HEK293 (cell line): Measurements from ENCODE around the gene BEND7.

Experiments used
- CTCF ChIA-PET: fragments of 350-600 bp; formaldehyde crosslinking; extraction: SDS; loops from one replicate; lab custom pipeline; 2021; ENCODE audit warnings: antibody characterized with exemption; lab: Yijun Ruan, JAX
- POLR2A ChIA-PET: fragments of 300-600 bp; formaldehyde crosslinking; extraction: SDS; loops from one replicate; lab custom pipeline; 2020; ENCODE audit warnings: antibody characterized with exemption, inconsistent platforms; lab: Yijun Ruan, JAX
- H3K27ac ChIP-seq: fragments of 200-500 bp; sonication (Bioruptor generic); 2 replicates; pipeline ENCODE4 v1.5.1; 2014; ENCODE audit warnings: low read depth, low read length, control low read depth, inconsistent platforms; ENCODE audit errors: extremely low read depth
- H3K36me3 ChIP-seq, 2 experiments: fragments of 200-500 bp in 1 of 2; sonication (Bioruptor generic) in 1 of 2; 1 replicate in 1 of 2; 2 replicates in 1 of 2; pipeline ENCODE4 v1.5.1; 2014 to 2017; ENCODE audit warnings: inconsistent platforms in 2 of 2, low read length in 2 of 2; ENCODE audit not compliant: control insufficient read depth in 2 of 2, insufficient read depth in 1 of 2
- H3K4me1 ChIP-seq: fragments of 200-500 bp; sonication (Bioruptor generic); 2 replicates; pipeline ENCODE4 v1.5.1; 2014; ENCODE audit warnings: mild to moderate bottlenecking, low read length, inconsistent platforms; ENCODE audit not compliant: control insufficient read depth, insufficient read depth
- H3K4me3 ChIP-seq: 2 replicates; pipeline ENCODE4 v1.5.1; 2011; ENCODE audit warnings: low read depth, mild to moderate bottlenecking, control low read depth, low read length, moderate library complexity
- H3K9me3 ChIP-seq: fragments of 200-500 bp; sonication (Bioruptor generic); 2 replicates; pipeline ENCODE4 v1.5.1; 2014; ENCODE audit warnings: low read depth, low read length, inconsistent platforms; ENCODE audit not compliant: control insufficient read depth, insufficient read depth
- EGR2 ChIP-seq: fragments of 450-650 bp; formaldehyde crosslinking; IDR thresholded peaks from 2 replicates; pipeline ENCODE4 v1.5.1; 2016; ENCODE audit warnings: low read depth, missing biosample characterization, missing genetic modification characterization
- HOXC10 ChIP-seq: sonication (generic); formaldehyde crosslinking; IDR thresholded peaks from 2 replicates; pipeline ENCODE4 v1.8.1; 2023; ENCODE audit warnings: mild to moderate bottlenecking, missing genetic modification reagents
- KLF1 ChIP-seq: fragments of 450-650 bp; formaldehyde crosslinking; IDR thresholded peaks from 2 replicates; pipeline ENCODE4 v1.5.1; 2016; ENCODE audit warnings: missing biosample characterization, missing genetic modification characterization
- KLF7 ChIP-seq: fragments of 450-650 bp; formaldehyde crosslinking; IDR thresholded peaks from 2 replicates; pipeline ENCODE4 v1.5.1; 2016; ENCODE audit warnings: missing biosample characterization, missing genetic modification characterization, borderline replicate concordance
- OVOL3 ChIP-seq: fragments of 450-650 bp; formaldehyde crosslinking; IDR thresholded peaks from 2 replicates; pipeline ENCODE4 v1.5.1; 2016; ENCODE audit warnings: missing biosample characterization, missing genetic modification characterization
- SALL2 ChIP-seq: fragments of 450-650 bp; formaldehyde crosslinking; IDR thresholded peaks from 2 replicates; pipeline ENCODE4 v1.5.0; 2017; ENCODE audit warnings: missing biosample characterization, mild to moderate bottlenecking, missing genetic modification characterization, borderline replicate concordance
- SCRT2 ChIP-seq: fragments of 450-650 bp; formaldehyde crosslinking; IDR thresholded peaks from 2 replicates; pipeline ENCODE4 v1.5.1; 2016; ENCODE audit warnings: missing biosample characterization, missing genetic modification characterization
- ZFHX2 ChIP-seq: fragments of 450-650 bp; formaldehyde crosslinking; conservative IDR thresholded peaks from 2 replicates; pipeline ENCODE4 v1.5.1; 2016; ENCODE audit warnings: missing biosample characterization, missing genetic modification characterization
- ZFP37 ChIP-seq: fragments of 450-650 bp; formaldehyde crosslinking; IDR thresholded peaks from 2 replicates; pipeline ENCODE4 v1.5.1; 2016; ENCODE audit warnings: missing biosample characterization, missing genetic modification characterization
- ZNF10 ChIP-seq: fragments of 450-650 bp; formaldehyde crosslinking; IDR thresholded peaks from 2 replicates; pipeline ENCODE4 v1.5.1; 2017; ENCODE audit warnings: missing biosample characterization, missing genetic modification characterization
- ZNF239 ChIP-seq: fragments of 450-650 bp; formaldehyde crosslinking; IDR thresholded peaks from 2 replicates; pipeline ENCODE4 v1.5.1; 2016; ENCODE audit warnings: missing biosample characterization, missing genetic modification characterization
- ZNF292 ChIP-seq: fragments of 450-650 bp; formaldehyde crosslinking; IDR thresholded peaks from 2 replicates; pipeline ENCODE4 v1.5.1; 2016; ENCODE audit warnings: low read depth, missing biosample characterization, missing genetic modification characterization, borderline replicate concordance
- ZNF501 ChIP-seq: fragments of 450-650 bp; formaldehyde crosslinking; IDR thresholded peaks from 2 replicates; pipeline ENCODE4 v1.5.1; 2016; ENCODE audit warnings: missing biosample characterization, missing genetic modification characterization
- ZNF621 ChIP-seq: fragments of 450-650 bp; formaldehyde crosslinking; IDR thresholded peaks from 2 replicates; pipeline ENCODE4 v1.5.1; 2017; ENCODE audit warnings: missing biosample characterization, missing genetic modification characterization
- ZNF645 ChIP-seq: fragments of 450-650 bp; formaldehyde crosslinking; IDR thresholded peaks from 2 replicates; pipeline ENCODE4; 2016; ENCODE audit warnings: missing biosample characterization, missing genetic modification characterization
- ZNF658 ChIP-seq: fragments of 450-650 bp; formaldehyde crosslinking; IDR thresholded peaks from 2 replicates; pipeline ENCODE4; 2016; ENCODE audit warnings: missing biosample characterization, missing genetic modification characterization
- ZNF670 ChIP-seq: fragments of 450-650 bp; formaldehyde crosslinking; IDR thresholded peaks from 2 replicates; pipeline ENCODE4 v1.5.1; 2016; ENCODE audit warnings: missing biosample characterization, missing genetic modification characterization, low read depth
- ZNF777 ChIP-seq: fragments of 450-650 bp; formaldehyde crosslinking; IDR thresholded peaks from 2 replicates; pipeline ENCODE4 v1.5.1; 2017; ENCODE audit warnings: missing biosample characterization, missing genetic modification characterization, borderline replicate concordance
- ZSCAN23 ChIP-seq: fragments of 450-650 bp; formaldehyde crosslinking; IDR thresholded peaks from 2 replicates; pipeline ENCODE4 v1.5.1; 2016; ENCODE audit warnings: missing biosample characterization, missing genetic modification characterization
- ZSCAN5A ChIP-seq: fragments of 450-650 bp; formaldehyde crosslinking; IDR thresholded peaks from 2 replicates; pipeline ENCODE4 v1.5.1; 2016; ENCODE audit warnings: missing biosample characterization, missing genetic modification characterization
- ZXDB ChIP-seq: fragments of 450-650 bp; formaldehyde crosslinking; IDR thresholded peaks from 2 replicates; pipeline ENCODE4 v1.5.1; 2016; ENCODE audit warnings: missing biosample characterization, missing genetic modification characterization

Gene BEND7

DNA sequence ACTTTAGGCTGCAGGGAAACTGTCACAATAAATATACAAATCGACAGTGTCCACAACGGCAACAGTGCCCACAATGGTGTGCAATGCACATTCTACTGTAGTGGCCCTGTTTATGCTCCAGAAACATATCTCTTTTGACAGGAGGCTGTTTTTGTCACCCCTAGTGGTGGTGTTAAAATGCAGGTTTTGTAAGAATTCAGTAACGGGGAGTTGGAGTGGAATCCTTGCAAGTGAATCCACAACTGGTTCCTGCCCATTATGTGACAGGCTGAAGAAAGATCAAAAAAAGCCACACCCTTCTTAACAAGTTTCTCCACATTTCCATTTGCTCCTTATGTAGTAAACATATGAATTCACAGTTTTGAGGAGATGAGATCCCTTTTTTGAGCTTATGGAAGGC, 58.5 kb downstream of the BEND7 start (continued):
- no peak for TF ChIP-seq ZNF645 (tag by site-specific recombination)

- no peak overlapping the region for H3K27ac ChIP-seq
- peaks cover 0 to 11% of the 10 kb centered on the region in 2 experiments; a peak in 1 of 3 replicates for H3K36me3 ChIP-seq
- ChIA-PET CTCF (interaction anchor here (1.6 to 1.7 kb wide), 2 partner anchors 9 to 24 kb away, joined by 3 read pairs; no protein-coding TSS in a partner anchor), POLR2A (no interaction called here)
- H3K4me3 ChIP-seq = no peak overlapping the region
- no peaks in the 10 kb centered on the region for H3K9me3 ChIP-seq
- H3K4me1 ChIP-seq = no peaks in the 10 kb centered on the region
- TF ChIP-seq KLF7 (tag by site-specific recombination) (no peak), ZNF658 (tag by site-specific recombination) (no peak), ZNF777 (tag by site-specific recombination) (no peak), SCRT2 (tag by site-specific recombination) (peak; percentile 22; the same call in 1 of the 2 replicates), ZNF621 (tag by site-specific recombination) (no peak), ZNF501 (tag by site-specific recombination) (no peak), SALL2 (tag by site-specific recombination) (no peak)
These were observed 66.3 kb downstream of the BEND7 start for GRCh38 chr10:13462551-13462950.

DNA sequence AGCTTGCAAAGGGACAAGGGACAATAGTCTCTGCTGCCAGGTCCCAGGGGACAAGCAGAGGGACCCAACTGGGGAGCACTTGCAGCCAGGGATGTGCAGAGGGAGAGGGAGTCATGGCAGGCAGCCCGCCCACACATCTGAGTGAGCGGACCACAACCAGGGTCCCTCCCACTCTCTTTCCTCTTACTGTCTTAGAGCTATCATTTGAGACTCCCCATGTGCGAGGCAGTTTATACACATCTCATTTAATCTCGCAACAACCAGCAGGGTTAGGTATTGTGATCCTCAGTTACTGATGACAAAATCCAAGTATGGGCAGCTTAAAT, 70.2 kb downstream of the BEND7 start:
- Histone ChIP-seq H3K27ac (no peak overlapping the region), H3K4me1 (no peaks in the 10 kb centered on the region), H3K4me3 (no peak overlapping the region), H3K9me3 (no peaks in the 10 kb centered on the region), H3K36me3 (peaks cover 0 to 12% of the 10 kb centered on the region in 2 experiments; a peak in 1 of 3 replicates)
- ChIA-PET POLR2A (no interaction called here), CTCF (interaction anchor here (1.0 to 1.2 kb wide), 2 partner anchors 18 kb away, joined by 4 to 6 read pairs; no protein-coding TSS in a partner anchor)
- TF ChIP-seq ZSCAN23 (tag by site-specific recombination) = no peak
- no peak for TF ChIP-seq ZNF292 (tag by site-specific recombination)
- no peak for TF ChIP-seq ZNF670 (tag by site-specific recombination)
- peak; percentile 24; the same call in 1 of the 2 replicates for TF ChIP-seq EGR2 (tag by site-specific recombination)
- TF ChIP-seq ZFHX2 (tag by site-specific recombination) = 0 out of 2 replicates have a peak, but pooled peaks have one; percentile 47
- no peak for TF ChIP-seq OVOL3 (tag by site-specific recombination)
- no peak for TF ChIP-seq ZNF10 (tag by site-specific recombination)
- TF ChIP-seq ZNF239 (tag by site-specific recombination) = no peak

GRCh38 chr10:13457958-13458686, 70.7 kb downstream of the BEND7 start:
- CTCF ChIA-PET = interaction anchor here (0.9 to 1.0 kb wide), 2 partner anchors 18 to 78 kb away, joined by 3 to 6 read pairs; no protein-coding TSS in a partner anchor
- Histone ChIP-seq H3K36me3 (peaks cover 0 to 13% of the 10 kb centered on the region in 2 experiments; a peak in 1 of 3 replicates), H3K4me3 (no peak overlapping the region), H3K9me3 (no peaks in the 10 kb centered on the region)
- no peak for TF ChIP-seq KLF1
- no peak for TF ChIP-seq ZSCAN5A (tag by site-specific recombination)
- no peak for TF ChIP-seq ZXDB (tag by site-specific recombination)
- no peak for TF ChIP-seq HOXC10 (CRISPR knock-in tag)
- no peak for TF ChIP-seq ZFP37 (tag by site-specific recombination)
- TF ChIP-seq, all 188 proteins: peak for 0
- Histone ChIP-seq H3K4me1 (no peaks in the 10 kb centered on the region), H3K27ac (no peak overlapping the region)
- POLR2A ChIA-PET = no interaction called here
